Activated T-cell treated with anti-CD3 and anti-CD28 coated beads, Interleukin-2, amount 50 U/mL, for 1 hour (primary cell): Measurements from ENCODE around the gene OR7G1.
"Not testable (repeated sequence)": the region's sequence is repeated elsewhere in the genome, so short reads cannot be mapped to it uniquely, and the experiment has no call there.

ENCODE experiments used
- DNase-seq: peaks from one replicate; pipeline ENCODE4 v3.0.0-alpha.2; 2020

Gene OR7G1

DNA sequence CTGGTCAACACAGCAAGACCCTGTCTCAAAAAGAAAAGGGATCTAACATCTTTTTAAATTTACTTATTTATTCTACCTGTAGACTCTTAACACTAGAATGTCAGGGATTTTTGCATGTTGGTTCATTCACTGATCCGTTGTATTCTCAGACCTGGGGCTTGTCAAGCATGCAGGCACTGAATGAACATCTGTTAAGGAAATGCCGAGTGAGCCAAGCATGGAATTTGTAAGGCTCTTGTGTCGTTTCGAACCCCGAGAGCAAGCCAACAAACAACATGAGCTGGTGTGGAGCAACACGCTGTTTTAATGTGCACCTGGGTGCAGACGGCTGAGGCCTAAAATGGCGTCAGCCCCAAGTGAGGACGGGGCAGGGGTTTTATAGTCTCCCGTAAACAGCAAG, 38.7 kb downstream of the OR7G1 start:
- no peak for DNase-seq

DNA sequence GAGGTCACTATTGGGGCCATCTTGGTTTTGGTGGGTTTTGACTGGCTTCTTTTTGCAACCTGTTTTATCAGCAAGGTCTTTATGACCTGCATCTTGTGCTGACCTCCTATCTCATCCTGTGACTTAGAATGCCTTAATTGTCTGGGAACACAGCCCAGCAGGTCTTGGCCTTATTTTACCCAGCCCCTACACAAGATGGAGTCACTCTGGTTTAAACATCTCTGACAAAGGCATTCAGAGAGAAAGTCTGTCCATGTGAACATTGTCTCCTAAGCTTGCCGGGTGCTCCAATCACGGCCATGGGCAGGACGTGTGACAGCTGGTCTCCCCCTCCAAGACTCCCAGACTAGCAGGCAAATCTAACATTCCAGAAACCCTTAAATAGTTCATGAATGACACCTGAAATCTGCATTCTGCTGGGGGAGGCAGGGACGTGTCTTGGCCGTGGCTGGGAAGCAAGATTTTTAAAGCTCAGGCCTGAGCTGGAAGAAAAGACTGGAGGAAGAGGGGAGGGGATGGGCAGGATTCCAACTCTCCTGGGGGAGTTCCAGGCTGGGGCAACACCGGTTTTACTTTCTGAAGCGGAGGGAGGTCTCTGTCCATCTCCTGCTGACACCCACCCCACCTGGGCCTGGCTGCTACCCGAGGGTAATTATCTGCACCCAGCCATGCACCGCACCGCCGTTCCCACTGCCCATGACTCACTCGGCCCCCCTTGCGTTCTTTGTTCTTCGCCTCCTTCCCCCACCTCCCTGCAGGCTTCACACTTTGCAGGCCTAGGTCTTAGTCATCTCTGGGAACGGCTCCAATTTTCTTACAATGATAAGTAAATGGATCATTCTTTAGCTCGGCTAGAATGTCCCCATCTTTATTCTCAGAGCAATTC, 40.3 kb downstream of the OR7G1 start:
- DNase-seq = no peak

DNA sequence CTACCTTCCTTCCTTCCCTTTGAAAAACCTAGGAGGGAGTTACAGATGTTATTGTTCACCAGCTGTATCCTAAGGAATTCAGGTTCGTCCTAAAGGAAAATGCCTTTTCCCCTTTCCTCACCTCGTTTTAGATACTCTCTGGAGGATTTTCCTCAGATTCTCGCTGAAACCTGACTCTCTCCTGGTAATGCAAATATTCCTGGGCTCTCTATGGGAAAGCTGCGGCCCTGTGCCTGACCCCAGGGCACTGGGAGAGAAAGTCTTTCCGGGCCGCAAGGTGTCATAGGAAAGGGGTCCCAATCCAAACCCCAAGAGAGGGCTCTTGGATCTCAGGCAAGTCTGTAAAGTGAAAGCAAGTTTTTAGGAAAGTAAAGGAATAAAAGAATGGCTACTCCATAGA, 41.8 kb downstream of the OR7G1 start:
- no peak for DNase-seq

DNA sequence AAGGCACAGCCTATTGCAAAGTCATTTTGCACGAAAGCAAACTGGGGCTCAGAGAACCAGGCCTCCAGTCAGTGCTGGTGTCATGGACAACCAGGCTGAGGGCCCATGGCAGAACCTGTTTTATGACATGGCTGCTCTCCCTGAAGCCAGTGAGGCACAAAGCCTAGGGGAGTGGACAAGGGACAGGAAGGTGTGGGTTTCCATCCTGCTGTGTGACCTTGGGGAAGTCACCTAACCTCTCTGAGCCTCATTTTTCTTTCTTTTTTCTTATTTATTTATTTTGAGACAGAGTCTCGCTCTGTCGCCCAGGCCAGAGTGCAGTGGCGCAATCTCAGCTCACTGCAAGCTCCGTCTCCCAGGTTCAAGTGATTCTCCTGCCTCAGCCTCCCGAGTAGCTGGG, 43.8 kb downstream of the OR7G1 start:
- not testable (repeated sequence) for DNase-seq

DNA sequence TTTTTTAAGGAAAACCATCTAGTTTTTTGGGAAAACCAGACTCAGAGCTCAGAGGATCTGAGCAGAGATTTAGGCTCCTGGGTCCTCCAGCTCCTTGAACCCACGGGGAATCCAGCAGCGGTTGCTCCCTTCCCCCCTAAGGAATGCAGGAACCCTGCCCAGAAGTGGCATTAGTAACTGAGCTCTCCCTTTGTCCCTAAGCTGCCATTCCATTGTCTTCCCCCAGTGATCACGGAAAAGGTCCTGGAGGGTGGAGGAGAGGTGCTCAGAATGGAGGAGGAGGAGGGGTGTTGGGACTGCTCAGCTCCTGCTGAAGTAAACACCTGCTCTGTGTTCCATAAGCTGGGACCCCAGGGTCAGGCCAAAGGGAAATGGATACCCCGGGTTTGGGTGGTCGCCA, 45.5 kb downstream of the OR7G1 start:
- DNase-seq = no peak

DNA sequence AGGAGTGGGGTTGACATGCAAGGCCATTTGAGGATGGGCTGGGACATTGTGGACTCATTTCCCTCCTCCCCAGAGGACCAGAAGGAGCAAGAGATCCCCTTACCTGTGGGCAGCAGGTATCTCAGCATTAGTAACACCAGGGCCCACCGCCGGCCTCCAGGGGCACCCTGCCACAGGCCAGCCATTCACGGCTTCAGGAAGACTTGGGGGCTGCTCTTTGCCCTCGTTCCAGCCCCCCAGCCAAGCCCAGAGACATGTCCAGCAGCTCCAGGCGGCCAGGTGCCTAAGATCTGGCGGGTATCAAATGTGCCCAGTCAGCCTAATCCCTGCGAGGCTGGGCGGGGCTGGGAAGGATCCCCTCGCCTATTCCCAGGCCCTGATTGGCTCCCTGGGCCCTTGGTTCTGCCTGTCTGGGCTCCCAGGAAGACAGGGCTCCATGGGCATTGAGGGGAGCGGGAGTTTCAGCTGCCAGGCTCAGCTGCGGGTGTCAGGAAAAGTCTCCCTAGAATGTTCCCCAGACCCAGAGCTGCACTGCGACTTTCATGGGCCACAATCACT, 50.0 kb downstream of the OR7G1 start:
- DNase-seq = no peak
